ENCODE measurements around the gene CNTNAP5.

The CNTNAP5 gene

GRCh38 chr2:124063596-124063995 lies 38.5 kb downstream of the CNTNAP5 start:
- no peak for DNase-seq

DNA sequence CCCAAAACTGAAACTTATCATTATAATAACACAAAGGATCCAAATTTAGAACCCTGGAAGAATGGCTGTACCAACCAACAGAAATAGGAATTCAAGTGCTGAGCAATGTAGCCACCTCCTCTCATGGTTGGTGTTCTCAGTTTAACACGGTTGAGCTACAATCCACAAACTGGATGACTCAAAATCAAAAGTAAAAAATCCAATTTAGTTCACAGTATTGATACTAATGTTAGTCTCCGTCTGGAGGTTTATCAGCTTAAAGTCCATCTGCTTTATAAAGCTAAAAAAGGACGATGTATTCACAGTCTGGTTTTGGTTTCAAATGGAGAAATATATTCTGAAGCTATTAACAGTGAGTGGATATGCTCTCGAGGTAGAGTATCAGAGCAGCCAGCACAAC lies 40.5 kb downstream of the CNTNAP5 start:
- DNase-seq = no peak

DNA sequence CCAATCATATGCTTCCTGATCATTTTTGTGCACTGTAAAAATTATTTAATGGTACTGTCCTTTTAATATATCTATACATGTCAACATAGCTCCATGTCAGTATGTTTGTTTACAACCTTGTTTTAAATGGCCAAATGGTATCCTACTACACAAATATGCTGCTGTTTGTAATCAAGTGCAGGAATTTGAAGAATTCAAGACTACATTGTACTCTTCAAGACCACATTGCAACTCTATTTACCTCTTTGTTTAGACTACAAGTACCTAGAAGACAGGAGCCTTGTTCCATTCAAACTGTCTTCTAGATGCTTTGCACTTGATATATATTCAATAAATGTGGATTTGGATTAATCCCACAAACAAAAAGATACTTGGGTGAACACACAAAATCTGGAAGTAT lies 41.7 kb downstream of the CNTNAP5 start:
- DNase-seq = no peak

DNA sequence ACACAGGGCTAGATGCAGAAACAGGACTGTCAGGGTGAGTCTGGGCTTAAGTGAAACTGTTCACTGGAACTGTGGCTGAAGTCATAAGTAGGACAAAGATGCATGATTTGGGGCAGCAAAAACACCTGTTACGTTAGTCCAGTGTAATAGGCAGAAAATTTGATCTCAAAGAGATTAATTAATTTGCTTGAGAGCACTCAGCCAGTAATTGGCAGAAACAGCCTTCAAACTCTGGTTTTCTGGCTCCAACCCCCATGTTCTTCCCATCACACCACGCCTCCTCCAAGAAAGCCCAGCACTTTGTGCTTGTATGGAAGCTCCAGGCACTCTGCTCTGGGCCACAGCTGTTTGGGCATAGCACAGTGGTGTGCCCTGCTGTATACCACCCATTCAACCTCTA lies 54.0 kb downstream of the CNTNAP5 start:
- DNase-seq = no peak

DNA sequence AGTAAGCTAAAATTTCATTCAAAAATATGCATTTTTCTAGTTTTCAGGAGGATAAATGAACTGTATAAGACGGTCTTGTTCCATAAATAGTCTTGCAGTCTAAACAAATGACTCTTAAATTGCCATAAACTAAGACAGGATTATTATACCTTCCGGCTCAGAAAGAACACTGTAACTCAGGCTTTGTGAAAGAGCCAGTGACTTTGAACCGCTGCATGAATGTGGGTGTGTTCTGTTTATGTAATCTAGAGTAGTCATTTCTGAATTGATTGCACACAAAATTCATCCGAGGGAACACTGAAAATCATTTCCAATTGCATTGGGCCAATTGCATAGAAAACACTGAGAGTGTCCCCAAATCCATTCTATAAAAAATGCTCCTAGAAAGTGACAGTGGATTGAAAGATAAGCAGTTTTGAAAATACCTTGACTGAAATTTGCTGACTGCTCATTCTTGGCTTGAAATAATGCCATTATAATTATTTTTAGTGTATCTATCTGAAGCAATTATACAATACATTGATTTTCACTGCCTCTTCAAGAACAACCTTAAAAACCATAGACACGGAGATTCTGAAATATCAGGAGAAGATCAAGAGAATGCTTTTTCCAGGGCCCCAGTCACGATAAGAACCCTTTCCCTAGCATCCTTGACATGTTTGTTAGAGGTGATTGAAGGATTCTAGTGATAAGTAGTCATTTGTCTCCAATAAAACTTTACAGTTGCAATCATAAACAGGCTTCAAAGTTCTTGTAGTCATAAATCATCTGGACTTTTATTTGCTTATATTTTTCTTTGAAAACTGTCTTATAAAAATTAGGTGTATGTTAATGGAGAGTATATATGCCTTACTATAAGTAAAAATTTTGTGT lies 55.4 kb downstream of the CNTNAP5 start:
- DNase-seq = no peak

GRCh38 chr2:124081154-124081716 lies 56.1 kb downstream of the CNTNAP5 start:
- DNase-seq = no peak

DNA sequence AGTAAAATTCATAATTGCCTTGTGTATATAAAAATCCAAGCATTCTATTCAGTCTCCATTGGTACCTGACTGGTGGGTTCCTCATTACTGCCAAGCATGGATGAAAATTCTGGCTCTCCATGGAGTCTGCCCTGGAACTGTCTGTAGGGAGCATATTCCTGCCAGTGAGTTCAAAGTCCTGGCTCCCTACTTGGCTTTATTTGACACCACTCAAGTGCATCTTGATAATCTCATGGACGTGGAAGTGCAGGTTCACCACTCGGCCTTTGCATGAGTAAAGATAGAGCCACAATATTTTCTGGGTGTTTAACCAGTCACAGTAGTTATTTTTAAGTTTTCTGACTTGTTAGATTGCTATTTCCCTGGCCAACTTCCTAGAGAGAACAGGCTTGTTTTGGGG lies 63.5 kb downstream of the CNTNAP5 start:
- no peak for DNase-seq

GRCh38 chr2:124091721-124092120 lies 66.6 kb downstream of the CNTNAP5 start:
- DNase-seq = no peak

GRCh38 chr2:124092651-124093050 lies 67.6 kb downstream of the CNTNAP5 start:
- DNase-seq = no peak

DNA sequence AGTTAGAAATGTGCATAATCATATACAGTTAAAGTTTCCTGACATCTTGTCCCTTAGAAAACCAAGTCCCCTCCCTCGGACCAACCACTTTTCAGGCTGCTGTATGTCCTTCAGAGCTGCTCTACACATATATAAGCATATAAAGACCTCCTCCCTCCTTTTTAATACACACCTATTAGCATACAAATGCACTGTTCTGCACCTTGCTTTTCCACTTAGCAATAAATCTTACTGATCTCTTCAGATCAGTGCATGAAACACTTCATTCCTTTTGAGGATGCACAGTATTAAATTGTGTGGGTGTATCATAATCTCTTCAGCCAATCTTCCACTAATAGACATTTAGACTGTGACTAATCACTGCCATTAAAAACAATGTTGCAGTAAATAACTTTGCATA lies 79.8 kb downstream of the CNTNAP5 start:
- DNase-seq = no peak

DNA sequence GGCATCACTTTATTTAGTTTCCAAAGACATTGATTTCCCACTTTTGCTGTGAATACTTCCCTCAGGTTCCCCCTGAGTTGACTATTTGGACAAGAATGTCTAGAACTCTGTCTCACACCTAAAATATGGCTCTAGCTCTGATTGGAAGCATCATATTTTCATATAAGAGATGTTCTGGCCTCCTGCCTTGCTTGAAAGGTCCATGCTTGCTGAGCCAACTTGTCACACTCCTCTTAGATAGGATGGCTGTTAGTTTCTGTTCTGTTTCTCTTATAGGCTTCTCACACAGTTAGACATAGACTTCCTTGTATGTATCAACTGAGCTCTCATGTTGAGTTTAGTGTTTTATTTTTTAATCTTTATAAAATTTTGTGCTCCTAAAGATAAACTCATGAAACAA lies 87.1 kb downstream of the CNTNAP5 start:
- no peak for DNase-seq

DNA sequence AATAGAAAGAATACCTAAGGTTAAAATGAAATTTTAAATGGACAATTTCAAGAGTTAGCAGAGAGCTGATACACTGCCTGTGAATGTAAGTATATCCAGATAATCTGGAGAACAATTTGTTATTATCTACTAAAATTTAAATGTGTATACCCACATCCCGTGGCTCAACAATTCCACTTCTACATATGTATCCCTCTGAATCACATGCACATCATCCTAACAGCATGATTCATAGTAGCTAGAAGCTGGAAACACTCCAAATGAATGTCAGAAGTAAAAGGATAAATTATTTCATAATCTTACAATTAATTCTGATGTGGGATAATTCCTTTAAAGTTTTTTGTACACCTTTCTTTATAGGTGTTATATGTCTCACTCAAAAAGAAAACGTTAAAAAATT lies 87.9 kb downstream of the CNTNAP5 start:
- no peak for DNase-seq

DNA sequence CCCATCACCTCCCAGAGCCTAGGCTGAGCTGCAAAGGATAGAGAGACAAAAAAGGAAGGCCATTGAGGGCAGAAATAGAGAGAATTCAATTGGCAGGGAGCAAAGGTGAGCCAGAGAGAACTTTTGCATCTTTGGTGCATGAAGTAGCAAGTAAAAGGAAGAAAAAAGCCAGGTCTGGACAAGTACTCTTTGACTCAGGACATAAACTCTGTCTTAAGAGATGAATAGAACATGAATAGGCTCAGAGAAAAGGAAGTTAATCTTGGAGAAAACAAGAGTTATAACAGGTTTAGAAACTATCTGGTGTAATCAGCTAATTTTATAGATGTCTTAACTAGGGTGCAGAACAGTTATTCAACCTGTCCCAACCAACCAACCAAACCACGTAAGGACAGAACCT lies 95.2 kb downstream of the CNTNAP5 start:
- DNase-seq = no peak

DNA sequence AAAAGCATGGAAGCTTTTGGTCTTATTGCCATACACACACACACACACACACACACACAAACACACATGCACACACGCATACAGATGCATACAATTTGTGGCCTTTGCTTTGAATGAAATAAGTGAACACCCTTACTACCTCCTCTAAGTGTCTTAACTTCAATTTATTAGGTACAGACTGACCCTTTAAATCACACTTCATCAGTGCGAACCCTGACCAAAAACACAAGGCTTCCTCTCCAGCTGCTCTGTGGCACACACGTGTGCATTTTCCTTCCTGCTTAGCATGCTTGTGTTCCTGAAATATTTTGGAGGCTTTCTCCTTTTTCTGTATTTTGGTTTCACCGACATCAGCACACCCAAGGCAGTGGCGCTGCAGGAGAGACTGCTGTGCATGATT lies 96.0 kb downstream of the CNTNAP5 start:
- DNase-seq = no peak

DNA sequence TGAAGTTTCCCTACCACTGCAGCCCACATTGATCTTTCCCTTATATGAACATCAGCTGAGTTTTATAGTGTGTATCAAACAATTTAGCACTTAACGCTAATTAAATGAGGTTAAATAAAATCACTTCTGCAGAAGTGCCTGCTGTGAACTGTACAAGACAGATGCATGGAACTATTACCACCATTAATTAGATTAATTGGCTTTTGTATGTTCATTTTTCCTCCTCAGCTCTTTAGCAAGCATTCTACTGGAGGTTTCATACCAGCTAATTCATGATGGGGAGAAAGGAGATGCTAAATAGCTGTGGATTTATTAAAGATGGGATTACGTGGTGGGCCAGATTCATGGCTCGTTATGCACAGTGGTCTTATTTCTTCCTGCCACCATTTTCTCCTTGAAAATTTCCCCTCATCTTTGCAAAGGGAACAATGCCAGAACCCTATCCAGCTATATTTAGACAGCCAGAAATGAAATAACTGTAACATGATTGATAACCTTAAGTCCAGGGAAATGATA lies 96.7 kb downstream of the CNTNAP5 start:
- no peak for DNase-seq

GRCh38 chr2:124122340-124122739 lies 97.3 kb downstream of the CNTNAP5 start:
- DNase-seq = no peak

- DNase-seq = no peak
These were observed 106.2 kb downstream of the CNTNAP5 start for GRCh38 chr2:124131276-124131675.

GRCh38 chr2:124136110-124136509 lies 111.0 kb downstream of the CNTNAP5 start:
- DNase-seq = no peak

- no peak for DNase-seq
These were observed 113.0 kb downstream of the CNTNAP5 start for GRCh38 chr2:124138076-124138475.

DNA sequence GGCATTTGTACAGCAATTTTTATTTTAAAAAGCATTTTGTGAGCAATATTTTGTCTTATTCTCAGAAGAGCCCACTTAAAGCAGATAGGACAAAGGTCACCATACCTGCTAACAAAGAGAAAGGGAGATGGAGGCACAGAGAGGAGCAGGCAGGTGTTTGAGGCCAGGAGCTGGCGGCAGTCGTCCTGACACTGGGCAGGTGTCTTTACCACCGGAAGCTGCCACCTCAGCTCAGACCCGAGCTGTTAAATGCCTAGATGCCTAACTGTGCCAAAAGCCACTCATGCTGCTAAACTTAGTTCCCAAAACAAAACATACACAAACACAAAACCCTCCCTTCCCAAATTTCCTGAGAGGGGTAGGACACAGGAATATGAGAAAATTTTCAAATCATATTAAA lies 120.9 kb downstream of the CNTNAP5 start:
- DNase-seq = no peak

DNA sequence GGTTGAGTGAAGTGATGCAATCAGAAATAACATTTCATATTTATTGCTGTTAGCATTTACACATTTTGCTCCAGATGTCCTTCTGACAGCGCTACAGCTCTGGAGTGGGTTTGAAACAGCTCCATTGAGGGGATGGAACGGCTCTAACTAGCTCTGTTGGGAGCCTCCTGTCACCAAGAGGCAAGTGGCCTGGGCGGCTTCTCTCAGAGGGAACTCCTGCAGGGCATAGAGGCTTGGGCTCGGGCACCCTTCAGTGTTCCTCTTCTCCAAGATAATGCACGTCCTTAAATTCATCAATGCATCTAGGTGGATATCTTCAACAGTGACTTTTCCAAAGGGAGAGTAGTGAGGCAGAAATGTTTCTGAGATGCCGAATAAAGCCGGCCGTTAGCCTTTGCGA lies 122.5 kb downstream of the CNTNAP5 start:
- no peak for DNase-seq

GRCh38 chr2:124149571-124149970 lies 124.5 kb downstream of the CNTNAP5 start:
- DNase-seq = no peak

DNA sequence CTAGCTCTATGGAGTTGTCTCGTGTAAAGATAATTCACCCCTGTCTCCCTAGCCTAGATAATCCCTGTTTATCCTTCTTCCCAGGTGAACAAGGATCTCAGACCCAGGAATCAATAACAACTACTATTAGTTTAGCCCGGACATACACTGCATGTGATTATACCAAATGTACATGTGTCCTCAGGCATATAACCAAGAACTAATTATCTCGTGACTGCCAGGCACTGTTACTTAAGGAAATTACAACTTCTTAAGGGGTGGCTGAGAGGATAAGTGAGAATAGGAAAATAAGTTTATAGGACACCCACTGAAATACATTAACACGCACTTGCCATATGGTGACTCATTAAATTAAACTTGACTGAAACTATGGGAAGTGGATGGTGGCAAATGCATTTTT lies 126.6 kb downstream of the CNTNAP5 start:
- DNase-seq = no peak

DNA sequence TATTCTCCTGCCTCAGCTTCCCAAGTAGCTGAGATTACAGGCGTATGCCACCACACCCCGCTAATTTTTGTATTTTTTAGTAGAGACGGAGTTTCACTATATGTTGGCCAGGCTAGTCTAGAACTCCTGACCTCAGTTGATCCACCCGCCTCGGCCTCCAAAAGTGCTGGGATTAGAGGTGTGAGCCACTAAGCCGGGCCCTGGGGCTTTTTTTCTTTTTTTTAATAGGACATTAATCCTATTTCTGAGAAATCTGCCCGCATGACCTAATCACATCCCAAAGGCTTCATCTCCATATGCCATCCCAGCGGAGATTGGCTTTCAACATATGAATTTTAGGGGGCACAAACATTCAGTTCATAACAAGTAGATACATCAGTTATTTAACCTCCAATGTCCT lies 128.6 kb downstream of the CNTNAP5 start:
- no peak for DNase-seq

GRCh38 chr2:124159166-124159565 lies 134.1 kb downstream of the CNTNAP5 start:
- no peak for DNase-seq
